HL-60 (cell line): ENCODE data around the gene CIT.
A peak's percentile ranks its signal among the peaks of the same experiment; 100 is the strongest.

Experiments
- DNase-seq, 2 experiments: peaks; one replicate each; pipeline ENCODE4 v3.0.0-alpha.2; 2010 to 2020; ENCODE audit warnings: low read depth in 1 of 2, low spot score in 1 of 2
- H3K27ac ChIP-seq: fragments of 250-450 bp; sonication (Bioruptor Pico); replicated peaks from 2 replicates; pipeline ENCODE4 v1.5.1; 2020; ENCODE audit warnings: mild to moderate bottlenecking, moderate library complexity
- H3K27me3 ChIP-seq: fragments of 250-450 bp; sonication (Bioruptor Pico); 2 replicates; pipeline ENCODE4 v1.5.1; 2021; ENCODE audit warnings: mild to moderate bottlenecking, moderate library complexity; ENCODE audit not compliant: insufficient read depth, poor library complexity, severe bottlenecking
- H3K4me3 ChIP-seq: replicated peaks from 2 replicates; pipeline ENCODE4 v1.5.1; 2011; ENCODE audit warnings: mild to moderate bottlenecking, control low read depth, low read length; ENCODE audit not compliant: insufficient read depth
- GABPA ChIP-seq: IDR thresholded peaks from 2 replicates; pipeline ENCODE4 v1.6.1; 2012; ENCODE audit warnings: low read depth
- POLR2AphosphoS5 ChIP-seq: IDR thresholded peaks from 2 replicates; pipeline ENCODE4 v1.6.1; 2012; ENCODE audit warnings: low read depth
- SPI1 ChIP-seq: IDR thresholded peaks from 2 replicates; pipeline ENCODE4 v1.6.1; 2012; ENCODE audit warnings: low read depth, mild to moderate bottlenecking, borderline replicate concordance
- TF ChIP-seq, protein P1 (sequence below): IDR thresholded peaks from one replicate; pipeline ENCODE4 v1.5.1; 2011; ENCODE audit warnings: low read length, control low read depth, inconsistent platforms; ENCODE audit not compliant: insufficient read depth
- TF ChIP-seq, protein P2 (sequence below): IDR thresholded peaks from 2 replicates; pipeline ENCODE4 v1.6.1; 2012; ENCODE audit warnings: low read depth; ENCODE audit not compliant: insufficient replicate concordance

CIT gene

DNA sequence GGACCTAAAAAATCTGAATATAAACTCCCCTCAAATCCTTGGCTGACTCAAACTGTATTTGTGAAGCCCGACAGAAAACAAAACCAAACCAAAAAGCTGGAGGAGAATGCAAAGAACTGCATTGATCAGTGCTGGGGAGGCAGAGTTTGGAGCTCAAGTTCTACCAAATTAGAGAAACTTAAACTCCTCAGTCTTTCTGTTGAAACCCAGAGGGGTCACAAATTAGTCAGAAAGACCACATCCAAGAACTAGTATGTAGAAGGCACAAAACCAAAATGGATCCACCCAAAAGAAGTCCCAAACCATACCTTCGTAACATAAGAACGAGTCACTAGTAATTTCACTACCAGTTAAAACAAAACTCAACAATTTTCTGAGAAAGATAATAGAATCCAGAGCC, 224.5 kb downstream of the CIT start:
- H3K4me3 ChIP-seq = no peak overlapping the region
- no peak overlapping the region for H3K27ac ChIP-seq
- no peak for DNase-seq
- TF ChIP-seq, protein P1, sequence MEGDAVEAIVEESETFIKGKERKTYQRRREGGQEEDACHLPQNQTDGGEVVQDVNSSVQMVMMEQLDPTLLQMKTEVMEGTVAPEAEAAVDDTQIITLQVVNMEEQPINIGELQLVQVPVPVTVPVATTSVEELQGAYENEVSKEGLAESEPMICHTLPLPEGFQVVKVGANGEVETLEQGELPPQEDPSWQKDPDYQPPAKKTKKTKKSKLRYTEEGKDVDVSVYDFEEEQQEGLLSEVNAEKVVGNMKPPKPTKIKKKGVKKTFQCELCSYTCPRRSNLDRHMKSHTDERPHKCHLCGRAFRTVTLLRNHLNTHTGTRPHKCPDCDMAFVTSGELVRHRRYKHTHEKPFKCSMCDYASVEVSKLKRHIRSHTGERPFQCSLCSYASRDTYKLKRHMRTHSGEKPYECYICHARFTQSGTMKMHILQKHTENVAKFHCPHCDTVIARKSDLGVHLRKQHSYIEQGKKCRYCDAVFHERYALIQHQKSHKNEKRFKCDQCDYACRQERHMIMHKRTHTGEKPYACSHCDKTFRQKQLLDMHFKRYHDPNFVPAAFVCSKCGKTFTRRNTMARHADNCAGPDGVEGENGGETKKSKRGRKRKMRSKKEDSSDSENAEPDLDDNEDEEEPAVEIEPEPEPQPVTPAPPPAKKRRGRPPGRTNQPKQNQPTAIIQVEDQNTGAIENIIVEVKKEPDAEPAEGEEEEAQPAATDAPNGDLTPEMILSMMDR = no peak
- TF ChIP-seq GABPA (no peak), POLR2AphosphoS5 (no peak), SPI1 (no peak)
- TF ChIP-seq, protein P2, sequence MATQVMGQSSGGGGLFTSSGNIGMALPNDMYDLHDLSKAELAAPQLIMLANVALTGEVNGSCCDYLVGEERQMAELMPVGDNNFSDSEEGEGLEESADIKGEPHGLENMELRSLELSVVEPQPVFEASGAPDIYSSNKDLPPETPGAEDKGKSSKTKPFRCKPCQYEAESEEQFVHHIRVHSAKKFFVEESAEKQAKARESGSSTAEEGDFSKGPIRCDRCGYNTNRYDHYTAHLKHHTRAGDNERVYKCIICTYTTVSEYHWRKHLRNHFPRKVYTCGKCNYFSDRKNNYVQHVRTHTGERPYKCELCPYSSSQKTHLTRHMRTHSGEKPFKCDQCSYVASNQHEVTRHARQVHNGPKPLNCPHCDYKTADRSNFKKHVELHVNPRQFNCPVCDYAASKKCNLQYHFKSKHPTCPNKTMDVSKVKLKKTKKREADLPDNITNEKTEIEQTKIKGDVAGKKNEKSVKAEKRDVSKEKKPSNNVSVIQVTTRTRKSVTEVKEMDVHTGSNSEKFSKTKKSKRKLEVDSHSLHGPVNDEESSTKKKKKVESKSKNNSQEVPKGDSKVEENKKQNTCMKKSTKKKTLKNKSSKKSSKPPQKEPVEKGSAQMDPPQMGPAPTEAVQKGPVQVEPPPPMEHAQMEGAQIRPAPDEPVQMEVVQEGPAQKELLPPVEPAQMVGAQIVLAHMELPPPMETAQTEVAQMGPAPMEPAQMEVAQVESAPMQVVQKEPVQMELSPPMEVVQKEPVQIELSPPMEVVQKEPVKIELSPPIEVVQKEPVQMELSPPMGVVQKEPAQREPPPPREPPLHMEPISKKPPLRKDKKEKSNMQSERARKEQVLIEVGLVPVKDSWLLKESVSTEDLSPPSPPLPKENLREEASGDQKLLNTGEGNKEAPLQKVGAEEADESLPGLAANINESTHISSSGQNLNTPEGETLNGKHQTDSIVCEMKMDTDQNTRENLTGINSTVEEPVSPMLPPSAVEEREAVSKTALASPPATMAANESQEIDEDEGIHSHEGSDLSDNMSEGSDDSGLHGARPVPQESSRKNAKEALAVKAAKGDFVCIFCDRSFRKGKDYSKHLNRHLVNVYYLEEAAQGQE = no peak
- no peaks in the 10 kb centered on the region for H3K27me3 ChIP-seq

DNA sequence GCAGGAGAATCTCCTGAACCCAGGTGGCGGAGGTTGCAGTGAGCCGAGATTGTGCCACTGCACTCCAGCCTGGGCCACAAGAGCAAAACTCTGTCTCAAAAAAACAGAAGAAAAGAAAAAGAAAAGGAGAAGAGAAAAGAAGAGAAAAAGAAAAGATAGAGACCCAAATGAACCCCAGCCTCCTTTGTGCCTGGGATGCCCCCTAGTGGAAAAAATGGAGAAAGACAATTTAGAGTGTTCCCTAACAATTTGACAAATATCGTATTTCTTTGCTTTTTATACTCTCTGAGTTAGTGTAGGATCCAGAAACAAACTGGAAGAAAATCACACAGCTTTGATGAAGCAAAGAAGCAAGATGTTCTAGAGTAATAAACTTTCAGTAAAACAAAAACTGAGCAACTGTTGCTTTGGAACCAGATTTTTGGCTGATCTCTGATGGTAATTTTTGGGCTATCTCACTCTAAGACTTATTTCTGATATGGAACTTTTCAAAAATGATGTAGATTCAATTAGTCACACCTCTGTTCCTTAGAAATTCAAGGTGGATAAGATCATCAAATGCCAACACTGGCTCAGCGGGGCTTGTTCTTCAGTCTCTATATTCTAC, 227.8 kb downstream of the CIT start:
- DNase-seq = no peak
- no peaks in the 10 kb centered on the region for H3K27me3 ChIP-seq

DNA sequence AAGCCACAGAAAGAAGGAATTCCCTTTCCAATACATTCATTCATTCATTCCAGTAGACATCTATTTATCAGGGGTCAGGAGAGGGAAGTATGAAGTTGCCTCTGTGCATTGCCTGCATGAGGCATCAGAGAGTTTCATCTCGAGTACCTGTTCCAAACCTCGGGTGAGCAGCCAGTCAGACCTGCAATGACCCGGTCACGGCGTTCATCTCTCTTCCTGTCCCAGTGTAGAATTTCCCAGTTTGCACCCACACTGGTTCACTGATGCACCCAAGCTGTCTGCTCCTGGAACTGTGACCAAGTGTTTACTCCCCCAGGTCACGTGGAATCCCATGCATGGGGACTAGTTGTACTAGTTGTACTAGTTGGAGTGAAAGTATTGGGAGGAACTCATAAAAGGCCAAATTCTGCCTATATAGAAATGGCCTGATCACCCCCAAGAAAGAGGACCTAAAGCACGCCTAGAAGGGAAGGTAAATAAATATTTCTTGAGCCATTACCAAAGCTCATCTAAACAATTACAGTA, 231.5 kb downstream of the CIT start:
- H3K27ac ChIP-seq = no peak overlapping the region
- no peak overlapping the region for H3K4me3 ChIP-seq
- no peaks in the 10 kb centered on the region for H3K27me3 ChIP-seq
- DNase-seq = no peak
- TF ChIP-seq, protein P1 = no peak
- TF ChIP-seq GABPA = no peak
- no peak for TF ChIP-seq SPI1
- TF ChIP-seq POLR2AphosphoS5 = no peak
- TF ChIP-seq, protein P2 = no peak

More for the DNA sequence above, 227.8 kb downstream of the CIT start:
- H3K4me3 ChIP-seq = no peak overlapping the region
- TF ChIP-seq, protein P1 = peak; percentile 39
- TF ChIP-seq SPI1 = no peak
- no peak overlapping the region for H3K27ac ChIP-seq

DNA sequence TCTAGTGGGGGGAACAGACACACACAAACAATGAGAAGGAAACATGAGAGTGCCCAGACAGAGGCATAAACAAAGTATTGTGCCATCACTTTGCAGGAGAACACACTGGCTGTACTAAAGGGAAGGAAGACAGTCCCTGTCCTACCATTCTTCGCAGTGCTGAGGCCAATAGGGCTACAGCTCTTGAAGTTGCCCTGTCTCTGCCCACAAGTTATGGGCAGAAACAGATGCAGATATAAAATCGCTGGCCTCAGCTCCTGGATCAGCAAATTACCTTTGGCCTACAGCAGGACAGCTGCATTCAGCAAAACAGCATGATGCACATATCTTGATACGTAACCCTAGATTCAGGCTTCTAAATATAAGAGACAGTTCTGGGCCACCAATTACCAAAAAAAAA, 232.2 kb downstream of the CIT start:
- H3K27me3 ChIP-seq = no peaks in the 10 kb centered on the region
- TF ChIP-seq GABPA (no peak), SPI1 (no peak), POLR2AphosphoS5 (no peak)
- no peak overlapping the region for H3K27ac ChIP-seq
- no peak for DNase-seq
- no peak overlapping the region for H3K4me3 ChIP-seq
